22Rv1 (cell line): Measurements from ENCODE around the gene AUTS2.

Experiments
- ZFX ChIP-seq: fragments of 450-650 bp; IDR thresholded peaks from 2 replicates; pipeline ENCODE4 v1.6.1; 2017; ENCODE audit warnings: antibody characterized with exemption, borderline replicate concordance
- TF ChIP-seq, protein P1 (sequence below): fragments of 450-650 bp; IDR thresholded peaks from 2 replicates; pipeline ENCODE4 v1.5.1; 2017; ENCODE audit warnings: mild to moderate bottlenecking

GRCh38 chr7:70389531-70390151 is 791.4 kb downstream of the AUTS2 start:
- TF ChIP-seq, protein P1, sequence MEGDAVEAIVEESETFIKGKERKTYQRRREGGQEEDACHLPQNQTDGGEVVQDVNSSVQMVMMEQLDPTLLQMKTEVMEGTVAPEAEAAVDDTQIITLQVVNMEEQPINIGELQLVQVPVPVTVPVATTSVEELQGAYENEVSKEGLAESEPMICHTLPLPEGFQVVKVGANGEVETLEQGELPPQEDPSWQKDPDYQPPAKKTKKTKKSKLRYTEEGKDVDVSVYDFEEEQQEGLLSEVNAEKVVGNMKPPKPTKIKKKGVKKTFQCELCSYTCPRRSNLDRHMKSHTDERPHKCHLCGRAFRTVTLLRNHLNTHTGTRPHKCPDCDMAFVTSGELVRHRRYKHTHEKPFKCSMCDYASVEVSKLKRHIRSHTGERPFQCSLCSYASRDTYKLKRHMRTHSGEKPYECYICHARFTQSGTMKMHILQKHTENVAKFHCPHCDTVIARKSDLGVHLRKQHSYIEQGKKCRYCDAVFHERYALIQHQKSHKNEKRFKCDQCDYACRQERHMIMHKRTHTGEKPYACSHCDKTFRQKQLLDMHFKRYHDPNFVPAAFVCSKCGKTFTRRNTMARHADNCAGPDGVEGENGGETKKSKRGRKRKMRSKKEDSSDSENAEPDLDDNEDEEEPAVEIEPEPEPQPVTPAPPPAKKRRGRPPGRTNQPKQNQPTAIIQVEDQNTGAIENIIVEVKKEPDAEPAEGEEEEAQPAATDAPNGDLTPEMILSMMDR = no peak
- no peak for TF ChIP-seq ZFX
